Thoracic aorta (tissue), 2 donors: ENCODE data around the gene DYNC1H1. TPM values are rescaled to one million over a fixed set of nuclear protein-coding genes. Genes with fewer than 3 reads are reported as not detected.
"Not testable (repeated sequence)": the region's sequence is repeated elsewhere in the genome, so short reads cannot be mapped to it uniquely, and the experiment has no call there.

Experiments used
- ATAC-seq: fragments of 150-250 bp; one replicate; pipeline ENCODE4 v1.8.0; 2017; ENCODE audit warnings: low read depth; ENCODE audit not compliant: insufficient number of reproducible peaks, low FRiP score
- DNase-seq: peaks from one replicate; pipeline ENCODE4 v3.0.0-alpha.2; 2020; ENCODE audit warnings: low spot score
- H3K27ac ChIP-seq, 2 donors: fragments of 200-600 bp; sonication (generic); 1 replicate in 1 of 2; 2 replicates in 1 of 2; pipeline ENCODE4 v1.5.1; 2016; ENCODE audit warnings: mild to moderate bottlenecking in 2 of 2, moderate library complexity in 2 of 2
- H3K27me3 ChIP-seq: fragments of 200-600 bp; sonication (generic); replicated peaks from 2 replicates; pipeline ENCODE4 v1.6.0; 2016; ENCODE audit warnings: mild to moderate bottlenecking; ENCODE audit not compliant: insufficient read depth
- H3K36me3 ChIP-seq: fragments of 200-600 bp; sonication (generic); one replicate; pipeline ENCODE4 v1.5.1; 2016
- H3K4me1 ChIP-seq, 2 donors: fragments of 200-600 bp; sonication (generic); 1 replicate in 1 of 2; 2 replicates in 1 of 2; pipeline versions ENCODE4 v1.5.1 to v1.6.0; 2016; ENCODE audit warnings: low read depth in 2 of 2, mild to moderate bottlenecking in 1 of 2; ENCODE audit not compliant: control insufficient read depth in 1 of 2
- H3K4me3 ChIP-seq: fragments of 200-600 bp; sonication (generic); 2 replicates; pipeline ENCODE4 v1.5.1; 2016; ENCODE audit warnings: mild to moderate bottlenecking
- H3K9me3 ChIP-seq: fragments of 200-600 bp; sonication (generic); 2 replicates; pipeline ENCODE4 v1.5.1; 2016
- total RNA-seq, 2 donors: library from RNA; depleted of rRNA; stranded (reverse); fragments of >200 nt; gene quantifications; one replicate each; pipeline versions ENCODE4 v1.1.0 to v1.2.3, GENCODE V29; 2016
- TF ChIP-seq, protein P1 (sequence below): fragments of 200-600 bp; sonication (generic); IDR thresholded peaks from one replicate; pipeline ENCODE4 v1.5.1; 2019; ENCODE audit warnings: antibody characterized with exemption

DYNC1H1 gene
- total RNA-seq, 2 donors from 2014 or later: 517 to 555 TPM

DNA sequence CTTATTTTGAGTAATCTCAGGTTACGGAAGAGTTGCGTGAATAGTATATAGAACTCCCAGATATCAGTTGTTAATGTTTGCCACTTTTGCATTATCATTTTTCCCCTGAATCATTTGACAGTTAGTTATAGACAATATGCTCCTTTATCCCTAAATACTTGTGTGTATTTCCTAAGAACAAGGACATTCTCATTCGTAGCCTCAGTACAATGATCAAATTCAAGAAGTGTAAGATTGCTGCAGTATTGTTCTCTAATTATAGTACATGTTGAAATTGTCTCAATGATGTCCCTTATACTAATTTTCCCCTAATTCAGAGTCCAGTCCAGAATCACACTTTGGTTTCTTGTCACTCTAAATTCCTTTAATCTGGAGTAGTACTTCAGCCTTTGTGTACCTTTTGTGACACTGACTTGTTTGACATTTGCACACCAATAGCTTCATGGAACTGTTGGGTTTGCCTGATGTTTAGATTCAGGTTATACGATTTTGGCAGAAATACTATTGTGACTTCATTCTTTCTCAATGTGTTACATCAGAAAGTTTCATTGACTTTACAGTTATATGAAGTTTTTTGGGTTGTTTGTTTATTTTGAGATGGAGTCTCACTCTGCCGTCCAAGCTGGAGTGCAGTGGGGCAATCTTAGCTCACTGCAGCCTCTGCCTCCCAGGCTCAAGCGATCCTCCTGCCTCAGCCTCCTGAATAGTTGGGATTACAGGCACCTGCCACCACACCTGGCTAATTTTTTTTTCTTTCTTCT is 13.1 kb downstream of the DYNC1H1 start:
- Histone ChIP-seq H3K4me3 (no peak overlapping the region), H3K4me1 (peaks cover 26% of the 10 kb centered on the region in 2 donors), H3K27ac (no peak overlapping the region), H3K9me3 (no peaks in the 10 kb centered on the region), H3K27me3 (no peaks in the 10 kb centered on the region), H3K36me3 (peaks cover 24% of the 10 kb centered on the region)
- TF ChIP-seq, protein P1, sequence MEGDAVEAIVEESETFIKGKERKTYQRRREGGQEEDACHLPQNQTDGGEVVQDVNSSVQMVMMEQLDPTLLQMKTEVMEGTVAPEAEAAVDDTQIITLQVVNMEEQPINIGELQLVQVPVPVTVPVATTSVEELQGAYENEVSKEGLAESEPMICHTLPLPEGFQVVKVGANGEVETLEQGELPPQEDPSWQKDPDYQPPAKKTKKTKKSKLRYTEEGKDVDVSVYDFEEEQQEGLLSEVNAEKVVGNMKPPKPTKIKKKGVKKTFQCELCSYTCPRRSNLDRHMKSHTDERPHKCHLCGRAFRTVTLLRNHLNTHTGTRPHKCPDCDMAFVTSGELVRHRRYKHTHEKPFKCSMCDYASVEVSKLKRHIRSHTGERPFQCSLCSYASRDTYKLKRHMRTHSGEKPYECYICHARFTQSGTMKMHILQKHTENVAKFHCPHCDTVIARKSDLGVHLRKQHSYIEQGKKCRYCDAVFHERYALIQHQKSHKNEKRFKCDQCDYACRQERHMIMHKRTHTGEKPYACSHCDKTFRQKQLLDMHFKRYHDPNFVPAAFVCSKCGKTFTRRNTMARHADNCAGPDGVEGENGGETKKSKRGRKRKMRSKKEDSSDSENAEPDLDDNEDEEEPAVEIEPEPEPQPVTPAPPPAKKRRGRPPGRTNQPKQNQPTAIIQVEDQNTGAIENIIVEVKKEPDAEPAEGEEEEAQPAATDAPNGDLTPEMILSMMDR: no peak
- ATAC-seq (no peak), DNase-seq (no peak)

DNA sequence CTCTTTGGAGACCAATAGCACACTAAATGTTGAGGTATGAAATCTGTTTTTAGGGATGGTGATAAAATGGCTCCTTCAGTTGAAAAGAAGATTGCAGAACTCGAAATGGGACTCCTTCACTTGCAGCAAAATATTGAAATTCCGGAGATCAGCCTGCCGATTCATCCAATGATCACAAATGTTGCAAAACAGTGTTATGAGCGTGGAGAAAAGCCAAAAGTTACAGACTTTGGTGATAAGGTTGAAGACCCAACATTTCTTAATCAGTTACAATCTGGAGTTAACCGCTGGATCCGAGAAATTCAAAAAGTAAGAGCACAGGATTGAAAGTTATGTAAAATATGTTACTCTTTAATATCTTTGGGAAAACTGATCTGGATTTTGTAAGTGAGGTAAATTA is 15.3 kb downstream of the DYNC1H1 start:
- ATAC-seq: no peak
- Histone ChIP-seq H3K4me3 (no peak overlapping the region), H3K4me1 (peaks cover 7 to 16% of the 10 kb centered on the region in 2 donors), H3K27me3 (no peaks in the 10 kb centered on the region), H3K36me3 (peaks cover 39% of the 10 kb centered on the region), H3K9me3 (no peaks in the 10 kb centered on the region), H3K27ac (peak overlapping the region; percentile 70 to 72)
- TF ChIP-seq, protein P1: no peak
- no peak for DNase-seq

DNA sequence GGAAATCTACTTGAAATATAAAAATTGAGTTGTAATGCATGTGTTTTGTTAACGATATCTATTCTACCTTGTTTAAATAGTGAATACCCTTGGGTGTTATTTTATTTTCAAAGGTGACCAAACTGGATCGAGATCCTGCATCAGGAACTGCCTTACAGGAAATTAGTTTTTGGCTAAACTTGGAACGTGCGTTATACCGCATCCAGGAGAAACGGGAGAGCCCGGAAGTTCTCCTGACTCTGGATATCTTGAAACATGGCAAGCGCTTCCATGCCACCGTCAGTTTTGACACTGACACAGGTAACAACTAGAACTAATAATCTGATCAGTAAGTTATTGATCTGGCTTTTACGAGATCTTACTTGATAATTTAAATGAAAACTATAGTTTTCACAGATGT is 15.9 kb downstream of the DYNC1H1 start:
- Histone ChIP-seq H3K36me3 (peaks cover 40% of the 10 kb centered on the region), H3K27ac (peak overlapping the region; percentile 70 to 72), H3K9me3 (no peaks in the 10 kb centered on the region), H3K27me3 (no peaks in the 10 kb centered on the region), H3K4me1 (peaks cover 7 to 16% of the 10 kb centered on the region in 2 donors), H3K4me3 (no peak overlapping the region)
- ATAC-seq: no peak
- no peak for DNase-seq
- TF ChIP-seq, protein P1: no peak

DNA sequence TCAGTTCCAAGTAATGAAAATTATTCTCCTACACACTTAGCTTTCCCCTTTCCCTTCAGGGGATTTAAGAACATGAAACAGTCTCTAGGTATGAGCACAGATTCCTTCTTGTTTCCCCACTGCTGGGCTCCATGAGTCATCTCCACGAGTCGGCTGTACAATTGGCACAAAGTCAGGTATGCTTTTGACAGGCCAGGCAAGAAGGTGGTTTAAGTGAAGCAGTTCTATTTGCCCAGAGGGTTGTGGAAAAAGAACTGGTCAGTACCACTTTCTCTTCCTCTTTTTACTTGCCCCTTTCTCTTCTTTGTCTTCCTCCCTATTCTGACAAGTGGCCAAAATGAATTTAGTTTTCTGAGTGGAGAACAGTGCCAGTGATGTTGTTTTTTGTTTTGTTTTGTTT is 16.3 kb downstream of the DYNC1H1 start:
- TF ChIP-seq, protein P1: no peak
- Histone ChIP-seq H3K4me3 (no peak overlapping the region), H3K4me1 (peaks cover 7 to 16% of the 10 kb centered on the region in 2 donors), H3K9me3 (no peaks in the 10 kb centered on the region), H3K27me3 (no peaks in the 10 kb centered on the region), H3K27ac (peak overlapping the region; percentile 70 to 72), H3K36me3 (peaks cover 45% of the 10 kb centered on the region)
- DNase-seq (peak; percentile 80), ATAC-seq (peak; percentile 97)

DNA sequence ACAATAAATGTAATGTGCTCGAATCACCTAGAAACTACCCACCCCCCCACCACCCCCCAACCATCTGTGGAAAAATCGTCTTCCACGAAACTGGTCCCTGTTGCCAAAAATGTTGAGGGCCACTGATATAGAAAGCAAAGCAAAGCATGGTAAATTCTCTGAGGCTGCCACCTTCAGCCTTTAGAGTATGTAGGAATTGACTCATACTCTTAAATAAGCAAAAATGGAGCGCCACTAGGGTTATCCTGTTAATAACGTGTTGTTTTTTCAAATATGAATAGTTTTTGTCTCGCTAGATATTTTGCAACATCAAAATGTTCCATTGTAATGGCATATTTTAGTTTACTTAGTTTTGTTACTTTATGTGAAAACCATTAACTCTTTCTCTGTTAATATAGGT is 18.2 kb downstream of the DYNC1H1 start:
- no peak for ATAC-seq
- Histone ChIP-seq H3K36me3 (peaks cover 58% of the 10 kb centered on the region), H3K9me3 (no peaks in the 10 kb centered on the region), H3K4me1 (peaks cover 7 to 16% of the 10 kb centered on the region in 2 donors), H3K27me3 (no peaks in the 10 kb centered on the region), H3K27ac (no peak overlapping the region), H3K4me3 (no peak overlapping the region)
- DNase-seq: no peak
- TF ChIP-seq, protein P1: no peak

DNA sequence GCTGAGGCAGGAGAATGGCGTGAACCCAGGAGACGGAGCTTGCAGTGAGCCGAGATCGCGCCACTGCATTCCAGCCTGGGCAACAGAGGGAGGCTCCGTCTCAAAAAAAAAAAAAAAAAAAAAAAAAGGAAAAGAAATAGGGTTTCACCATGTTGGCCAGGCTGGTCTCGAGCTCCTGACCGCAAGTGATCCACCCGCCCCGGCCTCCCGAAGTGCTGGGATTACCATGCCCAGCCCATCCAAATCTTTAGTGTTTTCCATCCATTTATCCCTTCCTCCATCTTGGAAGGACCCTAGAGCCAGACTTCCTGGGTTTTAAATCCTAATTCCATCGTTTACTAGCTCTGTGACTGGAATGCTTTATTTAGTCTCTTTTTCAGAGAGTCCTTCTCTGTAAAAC is 20.5 kb downstream of the DYNC1H1 start:
- H3K27ac ChIP-seq, H3K9me3 ChIP-seq, H3K4me3 ChIP-seq, DNase-seq, H3K27me3 ChIP-seq, ATAC-seq: not testable (repeated sequence)
- Histone ChIP-seq H3K36me3 (peaks cover 72% of the 10 kb centered on the region), H3K4me1 (peaks cover 7 to 15% of the 10 kb centered on the region in 2 donors)
